HCT116 (cell line): Measurements from ENCODE around the gene TMEM11. TPM values are rescaled to one million over a fixed set of nuclear protein-coding genes. Genes with fewer than 3 reads are reported as not detected.

Source experiments
- ATAC-seq: fragments of 200-7000 bp; cut with Tn5 transposase; 2 replicates; pipeline ENCODE4 v1.9.1; 2020; ENCODE audit warnings: mild to moderate bottlenecking, moderate library complexity
- BruUV-seq: library from RNA; stranded (reverse); fragments of 400-500 nt; replicated peaks from 2 replicates; lab custom pipeline; 2021; lab: Mats Ljungman, UMichigan
- CTCF ChIA-PET: fragments of 300-600 bp; sonication (Branson Sonifier 250); formaldehyde crosslinking; loops from one replicate; lab custom pipeline; 2021; ENCODE audit warnings: antibody characterized with exemption; lab: Charles Lee
- POLR2A ChIA-PET: fragments of 300-600, 350-600 bp; sonication (Branson Sonifier 250); formaldehyde crosslinking; loops from one replicate; lab custom pipeline; 2021; ENCODE audit warnings: antibody characterized with exemption; lab: Charles Lee
- RAD21 ChIA-PET, 2 experiments: fragments of 300-600 bp; sonication (Branson Sonifier 250); formaldehyde crosslinking; loops; one replicate each; lab custom pipeline; 2023; ENCODE audit warnings: low total read pairs in 2 of 2; ENCODE audit not compliant: uncharacterized antibody in 2 of 2, unreplicated experiment in 2 of 2, low non-redundant PET in 1 of 2; lab: Charles Lee
- DNase-seq: peaks from one replicate; pipeline ENCODE4 v3.0.0-alpha.2; 2010; ENCODE audit warnings: low read depth, low spot score
- H2AFZ ChIP-seq: fragments of 200-600 bp; shearing (Covaris generic), sonication (generic); 2 replicates; pipeline ENCODE4 v1.6.1; 2017; ENCODE audit warnings: low read depth, mixed run types, mixed read lengths, antibody characterized with exemption, low read length; ENCODE audit not compliant: poor library complexity, severe bottlenecking
- H3K27ac ChIP-seq: 2 replicates; pipeline ENCODE4 v1.5.1; 2012; ENCODE audit warnings: low read depth, low read length
- H3K27me3 ChIP-seq: fragments of 200-600 bp; sonication (generic); 2 replicates; pipeline ENCODE4 v1.6.1; 2016; ENCODE audit warnings: mixed run types, low read length, mixed read lengths; ENCODE audit not compliant: insufficient read depth
- H3K36me3 ChIP-seq, 2 experiments: fragments of 200-500 bp in 1 of 2; fragments of 200-600 bp in 1 of 2; sonication (Bioruptor generic) in 1 of 2; sonication (generic) in 1 of 2; 2 replicates each; pipeline versions ENCODE4 v1.5.1 to v1.6.1; 2014 to 2016; ENCODE audit warnings: low read length in 2 of 2, inconsistent platforms in 1 of 2, mixed read lengths in 1 of 2, mixed run types in 1 of 2; ENCODE audit not compliant: insufficient read depth in 2 of 2, control insufficient read depth in 1 of 2
- H3K4me1 ChIP-seq, 2 experiments: fragments of 200-600 bp in 1 of 2; sonication (generic) in 1 of 2; 2 replicates each; pipeline versions ENCODE4 v1.5.1 to v1.6.1; 2012 to 2017; ENCODE audit warnings: low read length in 2 of 2, inconsistent platforms in 1 of 2, mild to moderate bottlenecking in 1 of 2, mixed read lengths in 1 of 2, mixed run types in 1 of 2, moderate library complexity in 1 of 2; ENCODE audit not compliant: insufficient read depth in 2 of 2, control insufficient read depth in 1 of 2
- H3K4me2 ChIP-seq: fragments of 200-600 bp; sonication (generic); 2 replicates; pipeline ENCODE4 v1.6.1; 2017; ENCODE audit warnings: mixed run types, low read length, mixed read lengths
- H3K4me3 ChIP-seq, 2 experiments: fragments of 200-600 bp in 1 of 2; sonication (generic) in 1 of 2; replicated peaks in 1 of 2; 2 replicates each; pipeline ENCODE4 v1.5.1; 2011 to 2016; ENCODE audit warnings: low read length in 2 of 2, control low read depth in 1 of 2, low read depth in 1 of 2, mild to moderate bottlenecking in 1 of 2, mixed read lengths in 1 of 2, mixed run types in 1 of 2
- H3K79me2 ChIP-seq: fragments of 200-600 bp; sonication (generic); 2 replicates; pipeline ENCODE4 v1.6.1; 2017; ENCODE audit warnings: mild to moderate bottlenecking, mixed run types, low read length, moderate library complexity, mixed read lengths; ENCODE audit not compliant: insufficient read depth
- H3K9ac ChIP-seq: fragments of 200-600 bp; sonication (generic); 2 replicates; pipeline ENCODE4 v1.6.1; 2016; ENCODE audit warnings: low read length, mixed read lengths
- H3K9me2 ChIP-seq: fragments of 200-600 bp; sonication (generic), shearing (Covaris generic); 2 replicates; pipeline ENCODE4 v1.6.1; 2017; ENCODE audit warnings: mixed run types, mild to moderate bottlenecking, moderate library complexity; ENCODE audit not compliant: insufficient read depth
- H3K9me3 ChIP-seq, 2 experiments: fragments of 200-500 bp in 1 of 2; fragments of 200-600 bp in 1 of 2; sonication (Bioruptor generic) in 1 of 2; sonication (generic) in 1 of 2; 2 replicates each; pipeline ENCODE4 v1.6.1; 2014 to 2017; ENCODE audit warnings: low read length in 2 of 2, mixed read lengths in 2 of 2, inconsistent platforms in 1 of 2, low read depth in 1 of 2, mild to moderate bottlenecking in 1 of 2, mixed run types in 1 of 2, moderate library complexity in 1 of 2; ENCODE audit not compliant: control insufficient read depth in 1 of 2, insufficient read depth in 1 of 2
- H4K20me1 ChIP-seq: fragments of 200-600 bp; sonication (generic), shearing (Covaris generic); 2 replicates; pipeline ENCODE4 v1.6.1; 2017; ENCODE audit warnings: mixed run types, mild to moderate bottlenecking, moderate library complexity; ENCODE audit not compliant: insufficient read depth
- CBX3 ChIP-seq: IDR thresholded peaks from 2 replicates; pipeline ENCODE4 v1.6.1; 2012; ENCODE audit warnings: low read depth
- POLR2A ChIP-seq: IDR thresholded peaks from 2 replicates; pipeline ENCODE4 v1.7.0; 2011; ENCODE audit warnings: borderline replicate concordance; ENCODE audit not compliant: insufficient read depth, insufficient read length; ENCODE audit errors: extremely low read depth
- ZFX ChIP-seq: fragments of 450-650 bp; IDR thresholded peaks from 2 replicates; pipeline ENCODE4 v1.6.1; 2017
- intact Hi-C: fragments of 100-400 bp; cut with micrococcal nuclease; formaldehyde crosslinking; loops from 2 replicates; pipeline ENCODE4 v1.10.0; 2022
- total RNA-seq: library from RNA; stranded (reverse); gene quantifications from one replicate; pipeline ENCODE4 v1.2.1, GENCODE V29; 2021; ENCODE audit not compliant: unreplicated experiment
- TF ChIP-seq, protein P1 (sequence below): IDR thresholded peaks from 2 replicates; pipeline ENCODE4 v1.6.1; 2012; ENCODE audit warnings: low read depth
- TF ChIP-seq, protein P2 (sequence below): IDR thresholded peaks from 2 replicates; pipeline ENCODE4 v1.6.1; 2011; ENCODE audit warnings: mild to moderate bottlenecking, low read length, moderate library complexity; ENCODE audit not compliant: insufficient replicate concordance; ENCODE audit errors: extremely low read depth

TMEM11 gene
- total RNA-seq, 1 experiment from 2014 or later: 31.0 TPM

GRCh38 chr17:21165922-21166594 lies 47.9 kb downstream of the TMEM11 start:
- peaks cover 4% of the 10 kb centered on the region; the same call in 1 of the 2 replicates for H3K79me2 ChIP-seq
- TF ChIP-seq, protein P1, sequence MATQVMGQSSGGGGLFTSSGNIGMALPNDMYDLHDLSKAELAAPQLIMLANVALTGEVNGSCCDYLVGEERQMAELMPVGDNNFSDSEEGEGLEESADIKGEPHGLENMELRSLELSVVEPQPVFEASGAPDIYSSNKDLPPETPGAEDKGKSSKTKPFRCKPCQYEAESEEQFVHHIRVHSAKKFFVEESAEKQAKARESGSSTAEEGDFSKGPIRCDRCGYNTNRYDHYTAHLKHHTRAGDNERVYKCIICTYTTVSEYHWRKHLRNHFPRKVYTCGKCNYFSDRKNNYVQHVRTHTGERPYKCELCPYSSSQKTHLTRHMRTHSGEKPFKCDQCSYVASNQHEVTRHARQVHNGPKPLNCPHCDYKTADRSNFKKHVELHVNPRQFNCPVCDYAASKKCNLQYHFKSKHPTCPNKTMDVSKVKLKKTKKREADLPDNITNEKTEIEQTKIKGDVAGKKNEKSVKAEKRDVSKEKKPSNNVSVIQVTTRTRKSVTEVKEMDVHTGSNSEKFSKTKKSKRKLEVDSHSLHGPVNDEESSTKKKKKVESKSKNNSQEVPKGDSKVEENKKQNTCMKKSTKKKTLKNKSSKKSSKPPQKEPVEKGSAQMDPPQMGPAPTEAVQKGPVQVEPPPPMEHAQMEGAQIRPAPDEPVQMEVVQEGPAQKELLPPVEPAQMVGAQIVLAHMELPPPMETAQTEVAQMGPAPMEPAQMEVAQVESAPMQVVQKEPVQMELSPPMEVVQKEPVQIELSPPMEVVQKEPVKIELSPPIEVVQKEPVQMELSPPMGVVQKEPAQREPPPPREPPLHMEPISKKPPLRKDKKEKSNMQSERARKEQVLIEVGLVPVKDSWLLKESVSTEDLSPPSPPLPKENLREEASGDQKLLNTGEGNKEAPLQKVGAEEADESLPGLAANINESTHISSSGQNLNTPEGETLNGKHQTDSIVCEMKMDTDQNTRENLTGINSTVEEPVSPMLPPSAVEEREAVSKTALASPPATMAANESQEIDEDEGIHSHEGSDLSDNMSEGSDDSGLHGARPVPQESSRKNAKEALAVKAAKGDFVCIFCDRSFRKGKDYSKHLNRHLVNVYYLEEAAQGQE: no peak
- TF ChIP-seq ZFX (no peak), CBX3 (no peak), POLR2A (no peak)
- TF ChIP-seq, protein P2, sequence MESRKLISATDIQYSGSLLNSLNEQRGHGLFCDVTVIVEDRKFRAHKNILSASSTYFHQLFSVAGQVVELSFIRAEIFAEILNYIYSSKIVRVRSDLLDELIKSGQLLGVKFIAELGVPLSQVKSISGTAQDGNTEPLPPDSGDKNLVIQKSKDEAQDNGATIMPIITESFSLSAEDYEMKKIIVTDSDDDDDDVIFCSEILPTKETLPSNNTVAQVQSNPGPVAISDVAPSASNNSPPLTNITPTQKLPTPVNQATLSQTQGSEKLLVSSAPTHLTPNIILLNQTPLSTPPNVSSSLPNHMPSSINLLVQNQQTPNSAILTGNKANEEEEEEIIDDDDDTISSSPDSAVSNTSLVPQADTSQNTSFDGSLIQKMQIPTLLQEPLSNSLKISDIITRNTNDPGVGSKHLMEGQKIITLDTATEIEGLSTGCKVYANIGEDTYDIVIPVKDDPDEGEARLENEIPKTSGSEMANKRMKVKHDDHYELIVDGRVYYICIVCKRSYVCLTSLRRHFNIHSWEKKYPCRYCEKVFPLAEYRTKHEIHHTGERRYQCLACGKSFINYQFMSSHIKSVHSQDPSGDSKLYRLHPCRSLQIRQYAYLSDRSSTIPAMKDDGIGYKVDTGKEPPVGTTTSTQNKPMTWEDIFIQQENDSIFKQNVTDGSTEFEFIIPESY: no peak
- TF ChIP-seq, all 23 proteins: peak for 0
- CTCF ChIA-PET: no interaction called here
- intact Hi-C loops: no loop called here
- Histone ChIP-seq H3K4me2 (no peak overlapping the region), H4K20me1 (0 out of 2 replicates have a peak, but pooled peaks cover 3% of the 10 kb centered on the region), H3K27ac (no peak overlapping the region), H2AFZ (no peak overlapping the region), H3K27me3 (no peaks in the 10 kb centered on the region), H3K4me3 (no peak overlapping the region), H3K9me3 (no peaks in the 10 kb centered on the region), H3K36me3 (no peaks in the 10 kb centered on the region), H3K9me2 (no peaks in the 10 kb centered on the region), H3K9ac (no peak overlapping the region), H3K4me1 (no peaks in the 10 kb centered on the region)
- DNase-seq (no peak), ATAC-seq (no peak)
- RAD21 ChIA-PET: no interaction called here
- BruUV-seq: no TSS peak
- POLR2A ChIA-PET: no interaction called here
